Measurements from ENCODE around the gene SEPTIN8. TPM values are rescaled to one million over a fixed set of nuclear protein-coding genes. Genes with fewer than 3 reads are reported as not detected.
A peak's percentile ranks its signal among the peaks of the same experiment; 100 is the strongest.

The SEPTIN8 gene
- total and polyA plus RNA-seq, 9 donors: 18.7 to 54.5 (median 36.8) TPM

GRCh38 chr5:132737982-132738681, 38.9 kb downstream of the SEPTIN8 start:
- Histone ChIP-seq H3K27me3 (no peaks in the 10 kb centered on the region), H3K27ac (no peak overlapping the region), H3K36me3 (no peaks in the 10 kb centered on the region), H3K4me3 (no peak overlapping the region), H3K9me3 (no peaks in the 10 kb centered on the region), H3K4me1 (ENCODE audit: insufficient read depth) (peaks cover 2% of the 10 kb centered on the region)
- intact Hi-C loops (cut with DNase I): loop anchor here in 1 of 4 donors (10.0 kb wide), 1 partner anchor 77 kb away; the partner anchor contains the start of gene SOWAHA
- WGBS, 3 donors: 53 to 66% (median 62%) methylated on average over 9 of the region's 9 CpGs
- DNase-seq: no peak
- TF ChIP-seq EP300 (IDR thresholded peaks at IDR 0.05): no peak
- no peak for TF ChIP-seq POLR2A (IDR thresholded peaks at IDR 0.05)
- no peak for TF ChIP-seq CTCF (IDR thresholded peaks at IDR 0.05)

DNA sequence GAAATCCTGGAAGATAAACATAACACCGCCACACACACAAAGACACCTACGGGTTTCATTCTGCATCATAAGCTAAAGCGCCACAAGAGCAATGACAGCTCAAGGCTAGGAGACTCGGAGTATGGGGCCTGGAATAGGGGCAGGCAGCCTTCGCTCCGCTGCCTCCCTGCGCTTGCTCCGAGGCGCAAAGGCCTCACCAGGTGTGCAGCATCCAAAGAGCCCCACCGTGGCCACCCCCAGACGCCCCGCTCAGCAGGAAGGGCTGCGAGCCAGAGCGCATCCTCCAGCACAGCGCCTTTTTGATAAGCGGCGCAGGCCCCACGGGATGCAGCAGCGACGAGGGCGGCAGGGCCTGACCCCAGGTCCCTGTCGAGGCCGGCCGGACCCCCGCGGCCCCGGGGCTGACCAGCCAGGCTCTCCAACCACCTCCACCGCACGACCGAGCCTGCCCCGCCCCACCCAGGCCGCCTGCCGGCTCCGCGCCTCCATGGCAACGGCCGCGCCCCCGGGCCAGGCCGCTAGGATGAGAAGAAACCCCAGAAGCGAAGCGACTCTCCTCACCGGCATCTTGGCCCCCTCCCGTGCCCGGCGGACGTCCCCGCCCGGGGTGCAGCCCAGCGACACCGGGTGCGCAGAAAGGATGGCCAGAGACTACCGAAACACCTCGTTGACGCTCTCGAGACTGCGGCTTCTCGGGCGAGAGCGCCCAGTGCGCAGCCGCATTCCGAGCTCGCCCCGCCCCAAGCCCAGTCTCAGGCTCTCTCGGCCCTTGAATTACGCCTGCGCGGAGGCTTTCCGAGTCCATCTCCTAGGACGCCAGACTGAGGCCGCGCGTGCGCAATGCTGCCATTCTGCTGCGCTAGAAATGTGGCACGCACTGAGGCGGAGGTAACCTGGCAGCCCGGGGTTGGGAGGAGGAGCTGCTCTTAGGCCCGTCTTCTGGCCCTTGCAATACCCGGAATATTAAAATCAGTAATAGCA, 39.9 kb downstream of the SEPTIN8 start, which contains the start of gene KIF3A:
Gene KIF3A, minus strand, starts transcription at position 694 of the 981 bp plus-strand sequence. Its CDS starts 127 bp downstream, at position 567.
- Histone ChIP-seq H3K27me3 (no peaks in the 10 kb centered on the region), H3K27ac (no peak within 1 kb of the TSS), H3K36me3 (no peaks in the 10 kb centered on the region), H3K9me3 (no peaks in the 10 kb centered on the region), H3K4me1 (ENCODE audit: insufficient read depth) (peaks cover 2% of the 10 kb centered on the region), H3K4me3 (peak within 1 kb of the TSS; percentile 59)
- WGBS, 3 donors: 1 to 2% (median 1%) methylated on average over 69 to 81 of the region's 81 CpGs
- DNase-seq: peak; percentile 89 to 94 (median 93)
- intact Hi-C loops (cut with DNase I): loop anchor here in 1 of 4 donors (10.0 kb wide), 1 partner anchor 78 kb away; the partner anchor contains the start of gene SOWAHA
- TF ChIP-seq POLR2A (IDR thresholded peaks at IDR 0.05) (no peak), CTCF (IDR thresholded peaks at IDR 0.05) (peak in 2 of 3 donors; percentile 21 to 51), EP300 (IDR thresholded peaks at IDR 0.05) (no peak)

DNA sequence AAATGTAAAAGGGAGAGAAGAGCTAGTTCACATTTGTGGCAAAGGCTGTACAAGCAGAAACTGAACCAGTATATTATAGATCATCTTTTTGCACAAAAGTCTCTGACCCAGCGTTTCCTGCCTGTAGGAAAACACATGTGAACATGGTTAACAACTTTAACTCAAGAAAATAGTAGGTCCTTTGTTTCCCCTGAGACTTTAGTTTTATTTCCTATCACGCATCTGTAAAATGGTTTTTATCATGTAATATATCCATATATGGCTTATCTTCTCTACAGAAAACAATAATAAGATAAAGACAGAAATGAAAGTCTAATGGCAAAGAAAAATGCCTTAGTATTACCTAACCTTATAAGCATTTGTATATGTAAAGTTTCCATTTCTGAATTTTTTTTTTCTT, 42.4 kb downstream of the SEPTIN8 start:
- no peaks in the 10 kb centered on the region for H3K36me3 ChIP-seq
- intact Hi-C loops (cut with DNase I): loop anchor here in 1 of 4 donors (10.0 kb wide), 1 partner anchor 80 kb away; the partner anchor contains the start of gene SOWAHA
- 53 to 75% (median 72%) methylated on average over 2 of the region's 2 CpGs for WGBS, 3 donors
- H3K27ac ChIP-seq: no peak overlapping the region
- no peaks in the 10 kb centered on the region for H3K9me3 ChIP-seq
- TF ChIP-seq CTCF (IDR thresholded peaks at IDR 0.05) (no peak), POLR2A (IDR thresholded peaks at IDR 0.05) (no peak), EP300 (IDR thresholded peaks at IDR 0.05) (no peak)
- H3K4me1 ChIP-seq (ENCODE audit: insufficient read depth): peaks cover 2% of the 10 kb centered on the region
- H3K4me3 ChIP-seq: no peak overlapping the region
- no peak for DNase-seq
- no peaks in the 10 kb centered on the region for H3K27me3 ChIP-seq

DNA sequence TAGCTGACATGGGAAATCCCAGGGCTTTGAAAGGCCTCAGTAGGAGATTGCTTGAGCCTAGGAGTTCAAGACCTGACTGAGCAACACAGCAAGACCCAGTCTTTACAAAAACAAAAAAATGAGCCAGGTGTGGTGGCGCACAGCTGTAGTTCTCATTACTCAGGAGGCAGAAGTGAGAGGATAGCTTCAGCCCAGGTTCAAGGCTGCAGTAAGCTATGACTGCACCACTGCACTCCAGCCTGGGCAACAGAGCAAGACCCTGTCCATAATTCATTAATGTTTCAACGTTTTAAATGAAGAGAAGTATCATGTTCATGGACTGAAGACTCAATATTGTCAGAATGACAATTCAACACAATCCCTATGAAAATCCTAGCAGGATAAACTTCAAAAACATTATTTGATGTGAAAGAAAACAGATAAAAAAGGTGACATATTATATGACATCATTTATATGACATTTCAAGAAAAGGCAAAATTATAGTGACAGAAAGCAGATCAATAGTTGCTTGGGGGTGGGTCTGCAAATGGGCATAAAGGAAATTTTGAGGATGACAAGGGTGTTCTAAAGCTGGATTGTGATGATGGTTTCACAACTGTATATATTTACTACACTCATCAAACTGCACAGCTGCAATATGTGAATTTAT, 43.4 kb downstream of the SEPTIN8 start:
- Histone ChIP-seq H3K9me3 (no peaks in the 10 kb centered on the region), H3K36me3 (no peaks in the 10 kb centered on the region), H3K4me3 (no peak overlapping the region), H3K27ac (no peak overlapping the region), H3K4me1 (ENCODE audit: insufficient read depth) (peaks cover 2% of the 10 kb centered on the region), H3K27me3 (no peaks in the 10 kb centered on the region)
- intact Hi-C loops (cut with DNase I): loop anchor here in 1 of 4 donors (10.0 kb wide), 1 partner anchor 81 kb away; the partner anchor contains the start of gene SOWAHA
- TF ChIP-seq POLR2A (IDR thresholded peaks at IDR 0.05): no peak
- no peak for TF ChIP-seq EP300 (IDR thresholded peaks at IDR 0.05)
- no peak for TF ChIP-seq CTCF (IDR thresholded peaks at IDR 0.05)
- WGBS, 3 donors: 66 to 81% (median 77%) methylated on average over 2 of the region's 2 CpGs
- no peak for DNase-seq

Measured in ovary (tissue), 9 donors.